HG03066 (cell line): Measurements from ENCODE around the gene RIMBP3C.
"Not testable (repeated sequence)": the region's sequence is repeated elsewhere in the genome, so short reads cannot be mapped to it uniquely, and the experiment has no call there.

ENCODE experiments used
- ATAC-seq: cut with Tn5 transposase; IDR thresholded peaks from one replicate; pipeline ENCODE4 v1.9.1; 2021; ENCODE audit warnings: low read depth; ENCODE audit not compliant: unreplicated experiment

RIMBP3C gene

DNA sequence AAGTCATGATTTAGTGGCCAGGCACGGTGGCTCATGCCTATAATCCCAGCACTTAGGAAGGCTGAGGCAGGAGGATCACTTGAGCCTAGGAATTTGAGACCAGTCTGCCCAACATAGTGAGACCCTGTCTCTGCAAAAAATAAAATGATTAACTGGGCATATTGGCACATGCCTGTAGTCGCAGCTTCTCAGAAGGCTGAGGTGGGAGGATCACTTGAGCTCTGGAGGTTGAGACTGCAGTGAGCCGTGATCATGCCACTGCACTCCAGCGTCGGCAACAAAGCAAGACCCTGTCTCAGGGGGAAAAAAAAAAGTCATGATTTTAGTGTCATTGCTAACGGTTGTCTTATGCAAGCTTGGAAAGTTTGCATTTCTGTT, 28.2 kb upstream of the RIMBP3C start:
- ATAC-seq = no peak

- ATAC-seq = no peak
Observed at GRCh38 chr22:21573750-21574494, 22.7 kb upstream of the RIMBP3C start.

DNA sequence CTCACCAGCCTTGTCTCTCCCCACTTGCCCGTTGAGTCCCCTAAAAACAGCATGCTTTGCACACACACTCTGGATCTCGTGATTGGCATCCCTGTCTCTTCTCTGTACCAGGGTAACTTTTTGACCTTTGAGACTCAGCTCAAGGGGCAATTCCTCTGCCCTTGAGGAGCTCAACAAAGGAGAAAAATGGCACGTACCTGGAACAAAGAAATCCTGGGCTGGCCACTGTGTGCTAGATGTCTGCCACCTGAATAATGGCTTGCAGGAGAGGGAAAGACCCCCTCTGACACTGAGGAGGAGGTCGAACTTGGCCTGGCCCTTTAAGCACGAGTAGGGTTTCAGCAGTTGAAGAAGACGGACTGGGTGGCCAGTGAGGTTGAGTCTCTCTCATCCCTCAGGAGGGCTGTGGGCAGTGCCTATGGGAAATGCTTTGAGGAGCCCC, 22.1 kb upstream of the RIMBP3C start:
- no peak for ATAC-seq

GRCh38 chr22:21571679-21572078, 20.4 kb upstream of the RIMBP3C start:
- ATAC-seq = no peak

- no peak for ATAC-seq
Observed at GRCh38 chr22:21570398-21570797, 19.1 kb upstream of the RIMBP3C start.

- no peak for ATAC-seq
Observed at GRCh38 chr22:21569459-21570170, 18.4 kb upstream of the RIMBP3C start.

GRCh38 chr22:21569076-21569427, 17.8 kb upstream of the RIMBP3C start:
- ATAC-seq = not testable (repeated sequence)

GRCh38 chr22:21568347-21569075, 17.2 kb upstream of the RIMBP3C start:
- ATAC-seq = no peak

- ATAC-seq = no peak
Observed at GRCh38 chr22:21567456-21568346, 16.4 kb upstream of the RIMBP3C start, which contains the start of gene UBE2L3. Gene UBE2L3, plus strand, starts transcription at chr22:21567714. Its CDS starts 31 bp downstream, at chr22:21567745.

DNA sequence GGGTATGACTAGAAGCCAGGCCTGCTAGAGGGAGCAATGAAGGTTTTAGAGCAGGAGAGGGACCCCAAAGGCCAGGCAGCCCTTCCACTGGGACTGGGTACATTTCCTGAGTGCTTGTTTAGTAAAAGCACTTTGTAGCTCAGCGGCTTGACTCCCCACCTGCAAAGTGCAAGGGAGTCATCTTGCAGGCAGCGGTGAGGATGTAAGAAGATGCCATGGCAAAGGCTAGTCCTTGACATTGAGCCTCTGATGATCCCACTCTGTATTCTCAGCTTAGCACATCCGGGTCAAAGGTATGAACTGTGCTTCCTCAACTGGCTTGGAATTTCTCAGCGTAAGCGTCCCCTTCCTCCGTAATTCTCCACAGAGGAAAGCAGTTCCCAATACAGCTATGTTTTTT, 13.2 kb upstream of the RIMBP3C start:
- no peak for ATAC-seq

DNA sequence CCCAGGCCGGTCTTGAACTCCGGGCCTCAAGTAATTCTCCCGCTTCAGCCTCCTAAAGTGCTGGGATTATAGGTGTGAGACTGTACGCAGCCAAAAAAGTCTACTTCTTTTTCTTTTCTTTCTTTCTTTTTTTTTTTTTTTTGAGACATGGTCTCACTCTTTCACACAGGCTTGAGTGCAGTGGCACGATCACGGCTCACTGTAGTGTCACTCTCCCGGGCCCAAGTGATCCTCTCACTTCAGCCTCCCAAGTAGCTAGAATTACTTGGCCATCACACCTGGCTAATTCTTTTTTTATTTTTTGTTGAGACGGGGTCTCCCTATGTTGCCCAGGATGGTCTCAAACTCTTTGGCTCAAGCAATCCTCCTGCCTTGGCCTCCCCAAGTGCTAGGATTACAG, 12.7 kb upstream of the RIMBP3C start:
- no peak for ATAC-seq

GRCh38 chr22:21560657-21561056, 9.4 kb upstream of the RIMBP3C start:
- not testable (repeated sequence) for ATAC-seq

DNA sequence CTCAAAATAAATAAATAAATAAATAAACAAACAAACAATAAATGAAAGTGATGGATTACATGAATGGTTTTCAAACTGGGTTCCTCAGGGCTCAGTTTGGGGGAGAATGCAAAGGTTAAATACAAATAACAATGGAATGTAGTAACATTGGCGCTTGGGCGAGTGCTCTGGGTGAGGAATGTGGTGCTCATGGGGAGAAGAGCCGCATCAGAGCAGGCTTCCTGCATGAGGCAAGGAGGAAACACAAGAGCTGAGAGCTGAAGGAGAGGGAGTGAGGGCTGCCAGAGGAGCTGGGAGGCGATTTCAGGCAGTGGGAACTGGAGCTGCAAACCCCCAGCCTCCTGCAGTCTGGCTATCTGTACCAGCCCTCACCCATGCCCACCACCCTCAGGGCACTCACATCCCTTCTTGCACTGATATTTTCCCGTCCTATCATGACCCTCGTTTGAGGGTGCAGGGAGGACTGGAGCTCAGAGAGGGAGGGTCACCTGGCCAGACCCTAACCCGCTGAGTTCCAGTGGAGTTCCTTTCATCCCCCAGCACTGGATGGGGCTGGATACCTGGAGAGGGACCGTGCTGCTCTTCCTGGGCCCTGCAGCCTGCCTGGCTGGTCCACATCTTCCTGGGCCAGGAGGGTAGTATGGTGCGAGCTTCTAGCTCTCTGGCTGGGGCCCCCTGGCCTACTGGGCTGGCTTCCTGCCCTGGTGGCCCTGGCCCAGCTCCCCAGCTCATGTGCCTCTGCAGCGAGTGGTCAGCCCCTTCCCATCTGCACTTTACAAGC, 8.3 kb upstream of the RIMBP3C start:
- not testable (repeated sequence) for ATAC-seq

DNA sequence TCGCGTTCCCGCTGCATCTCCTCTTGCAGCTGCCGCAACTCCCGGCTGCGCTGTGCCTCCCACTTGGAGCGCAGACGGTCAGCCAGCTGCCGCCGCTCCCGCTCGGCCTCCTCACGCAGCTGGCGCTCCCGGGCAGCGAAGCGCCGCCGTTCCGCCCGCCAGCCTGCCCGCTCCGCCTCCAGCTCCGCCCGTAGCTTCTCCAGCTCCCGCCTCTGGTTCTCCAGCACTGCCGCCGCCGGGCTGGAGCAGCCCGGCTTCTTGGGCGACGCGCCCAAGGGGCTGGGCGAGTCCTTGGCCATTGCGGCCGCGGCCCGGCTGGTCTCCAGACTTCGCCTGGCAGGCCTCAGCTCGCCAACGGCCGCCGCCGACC, 598 bp downstream of the RIMBP3C start:
- not testable (repeated sequence) for ATAC-seq

DNA sequence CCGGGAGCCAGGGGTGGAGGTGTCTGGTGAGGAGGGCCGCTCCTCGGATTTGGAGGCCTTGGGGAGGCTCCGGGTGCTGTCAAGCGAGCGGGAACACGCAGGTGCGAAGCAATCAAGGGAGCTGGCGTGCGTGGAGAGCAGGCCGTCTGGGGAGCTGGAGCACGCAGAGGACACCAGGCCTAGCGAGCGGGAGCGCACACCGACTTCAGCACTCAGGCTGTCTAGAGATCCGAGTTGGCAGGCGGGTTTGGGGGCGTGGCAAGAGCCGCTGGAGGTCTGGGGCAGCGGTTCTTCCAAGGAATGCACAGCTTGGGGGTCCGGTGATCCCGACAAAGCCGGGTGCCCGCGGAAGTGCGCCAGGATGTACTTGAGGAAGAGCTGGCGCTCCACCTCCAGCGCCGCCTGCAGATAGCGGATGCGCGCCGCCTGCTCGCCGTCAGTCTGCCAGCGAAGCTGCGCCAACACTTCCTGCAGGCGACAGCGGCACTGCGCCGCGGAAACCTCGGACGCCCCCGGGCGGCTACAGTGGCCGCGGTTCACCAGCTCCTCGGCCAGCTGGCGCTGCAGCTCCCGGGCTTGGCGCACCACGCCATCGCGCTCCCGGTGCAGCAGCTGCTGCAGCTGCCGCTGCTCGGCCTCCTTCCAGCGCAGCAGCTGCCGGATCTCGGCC, 1.1 kb downstream of the RIMBP3C start:
- peak; percentile 58 for ATAC-seq

- not testable (repeated sequence) for ATAC-seq
Observed at GRCh38 chr22:21549558-21549957, 1.7 kb downstream of the RIMBP3C start.

DNA sequence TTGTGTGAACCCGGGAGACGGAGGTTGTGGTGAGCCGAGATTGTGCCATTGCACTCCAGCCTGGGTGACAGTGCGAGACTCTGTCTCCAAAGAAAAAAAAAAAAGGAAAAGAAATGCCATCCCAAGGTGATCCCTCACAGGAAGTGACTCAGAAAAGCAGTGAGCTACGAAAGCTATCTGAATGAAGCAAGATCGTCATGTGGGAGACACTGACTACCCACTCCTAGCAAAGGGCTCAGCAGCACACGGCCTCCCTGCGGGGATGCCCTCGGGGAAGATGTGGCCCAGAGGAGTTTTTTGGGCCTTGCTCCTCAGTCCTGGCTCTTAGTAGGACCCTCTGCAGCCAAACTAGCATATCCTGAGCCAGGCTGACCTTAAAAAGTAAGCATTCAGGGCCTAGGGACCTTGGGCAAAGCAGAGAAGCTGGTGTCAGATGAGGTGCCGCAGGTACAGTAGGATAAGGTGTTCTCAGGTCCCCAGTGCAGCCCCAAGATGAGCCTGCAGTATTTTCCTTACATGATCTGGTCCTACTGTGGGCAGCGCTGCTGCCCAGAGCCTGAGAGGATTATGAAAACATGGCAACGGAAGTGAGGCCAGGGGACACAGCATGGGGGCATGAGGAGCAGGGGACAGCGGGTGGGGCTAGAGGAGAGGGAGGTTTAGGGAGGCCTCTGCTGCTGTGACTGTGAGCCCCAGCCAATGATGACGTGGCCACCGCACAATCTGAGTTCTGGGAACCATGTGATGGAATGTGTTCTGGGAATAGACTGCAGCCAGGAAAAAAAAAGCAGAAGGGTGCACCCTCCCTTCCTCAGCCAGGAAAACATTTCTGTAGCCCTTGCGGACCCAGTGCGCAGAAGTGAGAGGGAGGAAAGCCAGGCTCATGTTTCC, 6.6 kb downstream of the RIMBP3C start:
- ATAC-seq = not testable (repeated sequence)

GRCh38 chr22:21539862-21540261, 11.4 kb downstream of the RIMBP3C start:
- ATAC-seq = not testable (repeated sequence)
